B cell (primary cell): ENCODE data around the gene SNPH.

Experiments used
- EZH2 ChIP-seq: IDR thresholded peaks from 2 replicates; pipeline ENCODE4 v1.6.1; 2012; ENCODE audit warnings: borderline replicate concordance, low read depth, mild to moderate bottlenecking, moderate library complexity, low read length; ENCODE audit not compliant: insufficient read depth, poor library complexity, severe bottlenecking
- TF ChIP-seq, protein P1 (sequence below): fragments of 200-600 bp; IDR thresholded peaks from one replicate; pipeline ENCODE4 v1.8.0; 2022; ENCODE audit warnings: antibody characterized with exemption, mild to moderate bottlenecking

GRCh38 chr20:1357921-1358671 is 92.0 kb downstream of the SNPH start:
- TF ChIP-seq, protein P1, sequence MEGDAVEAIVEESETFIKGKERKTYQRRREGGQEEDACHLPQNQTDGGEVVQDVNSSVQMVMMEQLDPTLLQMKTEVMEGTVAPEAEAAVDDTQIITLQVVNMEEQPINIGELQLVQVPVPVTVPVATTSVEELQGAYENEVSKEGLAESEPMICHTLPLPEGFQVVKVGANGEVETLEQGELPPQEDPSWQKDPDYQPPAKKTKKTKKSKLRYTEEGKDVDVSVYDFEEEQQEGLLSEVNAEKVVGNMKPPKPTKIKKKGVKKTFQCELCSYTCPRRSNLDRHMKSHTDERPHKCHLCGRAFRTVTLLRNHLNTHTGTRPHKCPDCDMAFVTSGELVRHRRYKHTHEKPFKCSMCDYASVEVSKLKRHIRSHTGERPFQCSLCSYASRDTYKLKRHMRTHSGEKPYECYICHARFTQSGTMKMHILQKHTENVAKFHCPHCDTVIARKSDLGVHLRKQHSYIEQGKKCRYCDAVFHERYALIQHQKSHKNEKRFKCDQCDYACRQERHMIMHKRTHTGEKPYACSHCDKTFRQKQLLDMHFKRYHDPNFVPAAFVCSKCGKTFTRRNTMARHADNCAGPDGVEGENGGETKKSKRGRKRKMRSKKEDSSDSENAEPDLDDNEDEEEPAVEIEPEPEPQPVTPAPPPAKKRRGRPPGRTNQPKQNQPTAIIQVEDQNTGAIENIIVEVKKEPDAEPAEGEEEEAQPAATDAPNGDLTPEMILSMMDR = no peak
- TF ChIP-seq EZH2 = no peak
